Neuron (in vitro differentiated cells): ENCODE data around the gene TET1.
"Not testable (repeated sequence)": the region's sequence is repeated elsewhere in the genome, so short reads cannot be mapped to it uniquely, and the experiment has no call there.

Source experiments
- H2AFZ ChIP-seq: one replicate; pipeline ENCODE4 v1.6.1; 2013; ENCODE audit warnings: low read depth, mild to moderate bottlenecking, inconsistent platforms, low read length, moderate library complexity
- H3K27me3 ChIP-seq: one replicate; pipeline ENCODE4 v1.6.1; 2013; ENCODE audit warnings: low read length; ENCODE audit not compliant: insufficient read depth
- H3K36me3 ChIP-seq: one replicate; pipeline ENCODE4 v1.6.1; 2013; ENCODE audit warnings: low read length; ENCODE audit not compliant: insufficient read depth
- H3K4me1 ChIP-seq: one replicate; pipeline ENCODE4 v1.6.1; 2013; ENCODE audit warnings: low read length; ENCODE audit not compliant: insufficient read depth
- H3K4me3 ChIP-seq: 2 replicates; pipeline ENCODE4 v1.5.1; 2013; ENCODE audit warnings: mild to moderate bottlenecking, low read length, moderate library complexity
- H3K9me3 ChIP-seq: one replicate; pipeline ENCODE4 v1.6.1; 2013; ENCODE audit warnings: low read length

TET1 gene

DNA sequence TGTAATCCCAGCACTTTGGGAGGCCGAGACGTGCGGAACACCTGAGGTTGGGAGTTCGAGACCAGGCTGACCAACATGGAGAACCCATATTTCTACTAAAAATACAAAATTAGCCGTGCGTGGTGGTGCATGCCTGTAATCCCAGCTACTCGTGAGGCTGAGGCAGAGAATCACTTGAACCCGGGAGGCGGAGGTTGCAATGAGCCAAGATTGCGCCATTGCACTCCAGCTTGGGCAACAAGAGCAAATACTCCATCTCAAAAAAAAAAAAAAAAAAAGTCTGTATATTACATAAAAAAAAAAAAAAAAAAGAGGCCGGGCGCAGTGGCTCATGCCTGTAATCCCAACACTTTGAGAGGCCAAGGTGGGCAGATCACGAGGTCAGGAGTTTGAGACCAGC is 152.9 kb downstream of the TET1 start:
- H3K9me3 ChIP-seq, H3K36me3 ChIP-seq, H3K27me3 ChIP-seq, H3K4me3 ChIP-seq, H2AFZ ChIP-seq, H3K4me1 ChIP-seq: not testable (repeated sequence)

DNA sequence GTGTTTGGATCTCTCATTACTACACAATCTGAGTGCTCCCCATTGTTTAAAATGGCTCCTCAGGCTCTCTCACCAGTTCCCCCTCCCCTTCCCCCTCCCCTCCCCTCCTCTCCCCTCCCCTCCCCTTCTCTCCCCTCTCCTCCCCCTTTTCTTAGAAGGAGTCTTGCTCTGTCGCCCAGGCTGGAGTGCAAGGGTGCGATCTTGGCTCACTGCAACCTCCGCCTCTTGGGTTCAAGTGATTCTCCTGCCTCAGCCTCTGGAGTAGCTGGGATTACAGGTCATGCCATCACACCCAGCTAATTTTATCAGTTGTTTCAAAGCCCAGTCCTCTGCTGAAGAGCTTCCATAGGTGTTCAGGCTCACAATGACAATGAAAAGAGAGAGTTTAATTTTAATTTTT is 157.3 kb downstream of the TET1 start:
- H3K9me3 ChIP-seq = no peaks in the 10 kb centered on the region
- no peaks in the 10 kb centered on the region for H3K36me3 ChIP-seq
- peaks cover 4% of the 10 kb centered on the region for H3K4me1 ChIP-seq
- H3K4me3 ChIP-seq = no peak overlapping the region
- no peaks in the 10 kb centered on the region for H3K27me3 ChIP-seq
- H2AFZ ChIP-seq = no peak overlapping the region

DNA sequence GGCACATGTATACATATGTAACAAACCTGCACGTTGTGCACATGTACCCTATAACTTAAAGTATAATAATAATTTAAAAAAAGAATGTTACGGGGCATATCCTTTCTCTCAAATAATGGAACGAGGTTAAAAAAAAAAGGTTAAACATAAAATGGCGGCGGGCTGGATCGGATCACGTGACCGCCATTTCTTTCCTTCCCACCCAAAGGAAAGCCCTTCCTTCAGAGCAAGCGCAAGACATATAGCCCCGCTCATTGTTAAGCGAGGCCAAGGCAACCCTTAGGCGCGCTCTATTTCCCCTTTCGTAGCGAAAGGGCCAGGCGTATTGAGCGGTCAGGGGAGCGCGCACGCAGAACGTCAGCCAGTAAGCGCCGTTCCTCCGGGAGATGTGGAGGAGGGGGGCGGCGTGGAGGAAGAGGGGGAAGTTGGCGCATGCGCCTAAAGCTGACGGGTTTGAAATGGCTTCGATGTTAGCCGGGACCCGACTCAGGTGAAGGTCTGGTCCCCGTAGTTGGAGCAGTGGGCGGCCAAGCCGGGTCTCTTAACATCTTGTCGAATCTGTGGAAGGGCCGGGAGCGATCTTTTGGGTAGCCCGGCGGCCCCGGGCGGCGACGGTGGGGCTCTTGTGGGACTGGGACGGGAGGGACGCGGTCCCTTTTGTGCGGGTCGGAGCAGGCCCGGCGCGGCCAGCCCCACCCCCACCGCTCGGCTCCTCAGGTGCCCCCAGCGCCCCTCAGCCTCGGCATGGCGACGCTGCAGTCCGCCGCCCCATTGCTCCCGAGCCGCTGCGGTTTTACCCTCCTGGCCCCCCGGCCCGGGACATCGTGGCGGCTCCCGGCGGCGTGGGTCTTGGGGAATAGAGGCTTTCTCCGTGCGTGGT is 160.9 kb downstream of the TET1 start, which contains the start of gene CCAR1:
Gene CCAR1 (plus strand): TSS at position 447 of the 880 bp plus-strand sequence. CDS start 1,266 bp downstream, outside the sequence.
- peaks cover 9% of the 10 kb centered on the region for H3K4me1 ChIP-seq
- H3K4me3 ChIP-seq = peak within 1 kb of the TSS; percentile 89
- H2AFZ ChIP-seq = peak within 1 kb of the TSS; percentile 21

DNA sequence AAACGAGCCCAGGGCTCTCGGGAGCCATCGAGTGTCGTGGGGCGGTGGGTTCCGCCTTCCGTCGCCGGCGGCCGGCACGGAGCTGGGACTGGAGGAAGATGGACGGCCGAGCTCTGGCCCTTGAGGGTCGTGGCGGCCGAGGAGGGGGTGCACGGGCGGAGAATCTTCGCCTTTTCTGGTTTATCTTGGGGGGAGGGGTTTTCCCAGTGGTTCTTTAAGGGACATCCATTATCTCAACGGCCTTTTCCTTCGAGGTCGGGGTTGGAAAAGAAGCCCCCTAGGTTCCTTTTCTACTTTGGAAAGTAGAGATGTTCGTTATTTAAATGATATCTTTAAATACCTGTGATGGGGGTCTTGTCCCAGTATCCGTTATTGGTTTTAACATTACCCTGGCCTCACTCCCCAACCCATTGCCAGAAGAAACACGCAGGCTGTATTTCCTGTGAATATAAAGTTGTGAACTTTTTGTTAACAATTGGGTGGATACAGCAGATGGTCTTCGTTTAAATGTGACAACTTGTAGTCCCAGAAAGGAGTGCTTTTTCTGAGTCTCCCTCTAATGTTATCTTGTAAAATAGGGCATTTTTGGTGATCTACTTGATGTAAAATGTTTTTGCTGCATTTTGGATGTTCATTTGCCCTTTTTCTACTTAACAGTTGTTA is 161.7 kb downstream of the TET1 start:
- no peaks in the 10 kb centered on the region for H3K9me3 ChIP-seq
- peak overlapping the region; percentile 89 for H3K4me3 ChIP-seq
- peaks cover 9% of the 10 kb centered on the region for H3K4me1 ChIP-seq
- peak overlapping the region; percentile 21 for H2AFZ ChIP-seq
- no peaks in the 10 kb centered on the region for H3K27me3 ChIP-seq
- H3K36me3 ChIP-seq = peaks cover 32% of the 10 kb centered on the region

More for the DNA sequence above, 160.9 kb downstream of the TET1 start, which contains the start of gene CCAR1:
- Histone ChIP-seq H3K27me3 (no peaks in the 10 kb centered on the region), H3K36me3 (peaks cover 27% of the 10 kb centered on the region), H3K9me3 (no peaks in the 10 kb centered on the region)

DNA sequence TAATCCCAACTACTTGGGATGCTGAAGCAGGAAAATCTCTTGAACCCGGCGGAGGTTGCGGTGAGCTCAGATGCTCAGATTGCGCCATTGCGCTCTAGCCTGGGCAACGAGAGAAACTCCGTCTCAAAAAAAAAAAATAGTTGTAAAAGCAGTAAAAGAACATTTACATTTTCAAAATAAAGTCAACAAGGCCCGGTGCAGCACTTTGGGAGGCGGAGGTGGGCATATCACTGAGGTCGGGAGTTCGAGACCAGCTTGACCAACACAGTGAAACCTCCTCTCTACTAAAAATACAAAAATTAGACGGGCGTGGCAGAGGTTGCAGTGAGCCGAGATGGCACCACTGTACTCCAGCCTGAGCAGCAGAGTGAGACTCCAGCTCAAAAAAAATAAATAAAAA is 164.9 kb downstream of the TET1 start:
- H3K27me3 ChIP-seq = no peaks in the 10 kb centered on the region
- peaks cover 58% of the 10 kb centered on the region for H3K36me3 ChIP-seq
- H2AFZ ChIP-seq = no peak overlapping the region
- H3K4me3 ChIP-seq = no peak overlapping the region
- H3K9me3 ChIP-seq = no peaks in the 10 kb centered on the region
- peaks cover 9% of the 10 kb centered on the region for H3K4me1 ChIP-seq

DNA sequence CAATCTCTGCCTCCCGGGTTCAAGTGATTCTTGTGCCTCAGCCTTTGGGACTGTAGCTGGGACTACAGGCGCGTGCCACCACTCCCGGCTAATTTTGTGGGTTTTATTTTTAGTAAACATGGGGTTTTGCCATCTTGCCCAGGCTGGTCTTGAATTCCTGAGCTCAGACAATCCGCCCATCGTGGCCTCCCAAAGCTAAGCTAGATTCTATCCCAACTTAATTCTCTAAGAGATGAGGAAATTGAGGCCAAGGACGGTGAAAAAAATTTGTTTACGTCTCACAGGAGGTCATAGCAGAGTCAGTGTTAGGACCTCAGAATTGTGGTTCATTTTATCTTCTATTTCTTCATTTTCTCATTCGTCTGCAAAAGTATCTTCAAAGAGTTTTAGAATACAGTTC is 167.0 kb downstream of the TET1 start:
- H3K4me3 ChIP-seq = no peak overlapping the region
- H2AFZ ChIP-seq = no peak overlapping the region
- peaks cover 76% of the 10 kb centered on the region for H3K36me3 ChIP-seq
- H3K4me1 ChIP-seq = peaks cover 7% of the 10 kb centered on the region
- no peaks in the 10 kb centered on the region for H3K9me3 ChIP-seq
- H3K27me3 ChIP-seq = no peaks in the 10 kb centered on the region

DNA sequence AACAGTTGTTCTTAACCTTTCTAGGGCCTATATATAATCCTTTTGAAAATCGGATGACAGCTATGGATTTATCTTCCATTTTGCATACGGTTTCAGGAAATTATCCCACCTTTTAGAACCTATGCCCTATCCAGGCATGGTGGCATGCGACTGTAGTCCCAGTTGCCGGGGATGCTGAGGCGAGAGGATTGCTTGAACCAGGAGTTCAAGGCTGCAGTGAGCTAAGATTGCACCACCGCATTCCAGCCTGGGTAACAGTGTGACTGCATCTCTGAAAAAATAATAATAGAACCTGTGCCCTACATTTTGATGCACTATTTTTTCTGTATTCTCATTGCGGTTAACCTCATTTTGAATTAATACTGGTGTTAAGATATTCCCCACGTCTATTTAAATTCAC is 172.5 kb downstream of the TET1 start:
- no peaks in the 10 kb centered on the region for H3K9me3 ChIP-seq
- no peak overlapping the region for H2AFZ ChIP-seq
- H3K4me3 ChIP-seq = no peak overlapping the region
- H3K27me3 ChIP-seq = no peaks in the 10 kb centered on the region
- peaks cover 87% of the 10 kb centered on the region for H3K36me3 ChIP-seq
- no peaks in the 10 kb centered on the region for H3K4me1 ChIP-seq

DNA sequence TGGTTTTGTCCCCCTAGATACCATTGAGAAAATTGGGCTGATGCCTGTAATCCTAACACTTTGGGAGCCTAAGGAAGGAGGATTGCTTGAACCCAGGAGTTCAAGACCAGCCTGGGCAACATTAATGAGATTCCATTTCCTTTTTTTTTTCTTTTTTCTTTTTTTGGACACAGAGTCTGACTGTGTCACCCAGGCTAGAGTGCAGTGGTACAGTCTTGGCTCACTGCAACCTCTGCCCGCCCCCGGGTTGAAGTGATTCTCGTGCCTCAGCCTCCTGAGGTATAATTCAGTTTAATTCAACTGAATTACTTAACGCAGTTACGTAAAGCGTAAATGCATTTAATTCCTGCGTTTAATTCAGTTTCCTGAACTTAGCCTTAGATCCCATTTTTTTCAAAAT is 174.2 kb downstream of the TET1 start:
- peaks cover 89% of the 10 kb centered on the region for H3K36me3 ChIP-seq
- no peaks in the 10 kb centered on the region for H3K9me3 ChIP-seq
- no peaks in the 10 kb centered on the region for H3K4me1 ChIP-seq
- H3K4me3 ChIP-seq = no peak overlapping the region
- no peak overlapping the region for H2AFZ ChIP-seq
- H3K27me3 ChIP-seq = no peaks in the 10 kb centered on the region

DNA sequence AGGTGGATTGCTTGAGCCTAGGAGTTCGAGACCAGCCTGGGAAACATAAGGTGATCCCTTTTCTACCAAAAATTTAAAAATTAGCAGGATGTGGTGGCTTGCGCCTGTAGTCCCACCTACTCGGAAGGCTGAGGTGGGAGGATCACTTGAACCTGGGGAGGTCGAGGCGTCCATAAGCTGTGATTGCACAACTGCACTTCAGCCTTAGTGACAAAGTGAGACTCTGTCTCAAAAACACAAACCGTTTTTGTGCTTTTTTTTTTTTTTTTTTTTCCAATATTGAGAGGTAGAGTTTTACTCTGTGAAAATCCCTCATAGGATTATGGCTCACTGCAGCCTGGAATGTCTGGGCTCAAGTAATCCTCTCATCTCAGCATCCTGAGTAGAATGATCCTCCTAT is 175.0 kb downstream of the TET1 start:
- Histone ChIP-seq H3K9me3 (no peaks in the 10 kb centered on the region), H3K27me3 (no peaks in the 10 kb centered on the region), H3K4me3 (no peak overlapping the region), H3K36me3 (peaks cover 91% of the 10 kb centered on the region), H3K4me1 (no peaks in the 10 kb centered on the region), H2AFZ (no peak overlapping the region)

DNA sequence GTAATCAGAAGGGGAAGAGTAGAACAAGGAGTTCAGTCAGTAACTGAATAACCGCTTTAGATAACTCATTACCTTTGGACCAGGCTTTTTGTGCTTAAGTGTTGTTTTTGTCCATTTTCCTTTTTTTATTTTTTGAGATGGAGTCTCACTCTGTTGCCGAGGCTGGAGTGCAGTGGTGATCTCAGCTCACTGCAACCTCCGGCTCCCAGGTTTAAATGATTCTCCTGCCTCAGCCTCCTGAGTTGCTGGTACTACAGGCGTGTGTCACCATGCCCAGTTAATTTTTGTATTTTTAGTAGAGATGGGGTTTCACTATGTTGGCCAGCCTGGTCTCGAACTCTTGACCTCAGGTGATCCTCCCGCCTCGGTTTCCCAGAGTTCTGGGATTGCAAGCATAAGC is 175.6 kb downstream of the TET1 start:
- peaks cover 92% of the 10 kb centered on the region for H3K36me3 ChIP-seq
- not testable (repeated sequence) for H3K27me3 ChIP-seq, H3K9me3 ChIP-seq, H3K4me1 ChIP-seq, H3K4me3 ChIP-seq, H2AFZ ChIP-seq

DNA sequence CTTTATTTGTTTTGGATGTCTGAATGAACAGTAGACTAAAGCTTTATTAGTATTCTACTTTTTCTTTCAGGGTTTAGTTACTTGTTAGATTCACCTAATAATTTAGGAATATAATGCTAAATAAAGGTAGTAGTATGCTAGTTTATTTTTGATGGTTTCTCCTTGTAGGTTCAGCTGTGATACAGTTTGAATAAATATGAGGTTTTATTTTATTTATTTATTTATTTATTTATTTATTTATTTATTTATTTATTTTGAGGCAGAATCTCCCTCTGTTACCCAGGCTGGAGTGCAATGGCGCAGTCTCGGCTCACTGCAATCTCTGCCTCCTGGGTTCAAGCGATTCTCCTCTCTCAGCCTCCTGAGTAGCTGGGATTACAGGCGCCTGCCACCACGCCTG is 180.5 kb downstream of the TET1 start:
- not testable (repeated sequence) for H3K9me3 ChIP-seq, H3K4me3 ChIP-seq, H3K27me3 ChIP-seq, H3K4me1 ChIP-seq, H2AFZ ChIP-seq
- peaks cover 86% of the 10 kb centered on the region for H3K36me3 ChIP-seq

DNA sequence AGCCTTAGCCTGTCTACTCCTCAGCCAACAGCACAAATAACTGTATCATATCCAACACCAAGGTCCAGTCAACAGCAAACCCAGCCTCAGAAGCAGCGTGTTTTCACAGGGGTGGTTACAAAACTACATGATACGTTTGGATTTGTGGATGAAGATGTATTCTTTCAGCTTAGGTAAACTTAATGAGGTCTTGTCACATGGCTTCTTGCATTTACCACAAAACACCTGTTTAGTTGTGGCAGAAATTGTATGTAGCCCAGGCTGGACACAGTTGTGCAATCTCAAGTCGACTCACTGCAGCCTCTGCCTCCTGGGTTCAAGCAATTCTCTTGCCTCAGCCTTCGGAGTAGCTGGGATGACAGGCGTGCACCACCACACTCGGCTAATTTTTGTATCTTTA is 182.3 kb downstream of the TET1 start:
- Histone ChIP-seq H3K9me3 (no peaks in the 10 kb centered on the region), H2AFZ (no peak overlapping the region), H3K36me3 (peaks cover 82% of the 10 kb centered on the region), H3K4me1 (no peaks in the 10 kb centered on the region), H3K27me3 (no peaks in the 10 kb centered on the region), H3K4me3 (no peak overlapping the region)
